Stromal cell of bone marrow (primary cell): ENCODE data around the gene SSBP2.
A peak's percentile ranks its signal among the peaks of the same experiment; 100 is the strongest.
"Not testable (repeated sequence)": the region's sequence is repeated elsewhere in the genome, so short reads cannot be mapped to it uniquely, and the experiment has no call there.

Experiments
- DNase-seq: peaks from one replicate; pipeline ENCODE4 v3.0.0-alpha.2; 2012; ENCODE audit warnings: low read depth

The SSBP2 gene

DNA sequence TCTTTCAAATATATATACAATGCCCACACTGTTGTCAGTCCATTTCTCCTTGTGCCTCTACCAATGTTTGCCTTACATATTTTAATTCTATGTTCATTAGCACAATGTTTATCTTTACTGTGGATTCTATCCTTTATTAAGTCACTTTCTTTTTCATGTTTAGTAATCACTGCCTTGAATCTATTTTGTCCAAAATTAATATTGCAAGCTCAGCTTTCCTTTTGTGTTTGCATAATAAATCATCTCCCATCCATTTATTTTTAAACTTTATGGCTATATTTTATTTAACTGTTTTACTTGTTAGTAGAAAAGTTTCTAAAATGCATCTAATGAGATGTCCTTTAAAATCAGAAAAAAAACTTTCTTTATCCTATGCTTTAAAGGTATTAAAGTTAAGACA, 230.1 kb downstream of the SSBP2 start:
- no peak for DNase-seq

GRCh38 chr5:81519217-81519905, 231.5 kb downstream of the SSBP2 start:
- DNase-seq: no peak

GRCh38 chr5:81517462-81517861, 233.4 kb downstream of the SSBP2 start:
- no peak for DNase-seq

GRCh38 chr5:81516091-81516490, 234.8 kb downstream of the SSBP2 start:
- DNase-seq: no peak

GRCh38 chr5:81513982-81514381, 236.9 kb downstream of the SSBP2 start:
- DNase-seq: no peak

GRCh38 chr5:81513473-81513872, 237.4 kb downstream of the SSBP2 start:
- no peak for DNase-seq

DNA sequence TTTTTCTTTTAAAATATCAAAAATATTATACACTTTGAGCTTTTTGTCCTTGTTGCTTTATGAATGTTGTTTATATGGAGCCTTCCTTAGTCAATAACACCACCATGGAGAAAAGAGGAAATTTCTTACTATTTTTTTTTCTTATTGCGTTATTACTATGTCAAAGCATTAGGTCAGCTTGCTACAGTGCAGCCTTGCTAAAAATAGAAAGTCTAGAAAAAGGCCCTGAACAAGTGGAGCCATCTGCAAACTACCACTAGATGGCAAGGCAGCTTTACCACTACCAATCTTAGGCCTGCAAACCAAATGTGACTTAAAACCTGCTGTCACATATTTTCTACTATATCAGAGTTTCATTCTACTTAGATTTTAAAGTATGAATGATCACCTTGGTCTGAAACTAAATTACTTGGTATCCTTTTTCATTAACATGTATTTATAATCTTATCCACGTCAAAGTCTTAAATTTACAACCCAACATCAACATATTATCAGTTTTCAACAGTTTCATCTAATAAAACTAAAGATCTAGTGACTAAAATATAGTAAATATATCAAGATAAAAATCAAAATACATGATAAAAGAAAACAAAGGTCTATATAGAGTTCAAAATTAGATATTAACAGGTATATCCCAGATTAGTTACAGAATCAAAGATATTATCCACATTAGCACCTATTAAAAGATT, 243.9 kb downstream of the SSBP2 start:
- DNase-seq: peak; percentile 82

DNA sequence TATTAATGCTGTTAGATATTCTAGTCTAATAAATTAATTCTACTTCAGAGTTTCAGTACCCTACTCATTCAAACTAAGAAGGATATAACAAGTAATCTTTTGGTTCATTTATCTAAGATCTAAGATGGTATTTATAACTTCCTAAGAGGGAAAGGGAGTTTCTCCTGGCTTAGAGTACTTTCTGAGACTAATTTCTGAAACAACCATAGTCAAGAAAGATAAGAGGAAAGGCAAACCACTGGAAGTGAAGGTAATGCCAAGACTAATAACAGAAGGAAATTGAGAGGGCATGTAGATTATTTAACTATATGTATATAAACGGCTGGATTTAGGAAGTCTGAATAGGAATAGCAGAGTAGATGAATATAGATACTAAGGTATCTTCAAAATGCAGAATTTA, 244.5 kb downstream of the SSBP2 start:
- no peak for DNase-seq

DNA sequence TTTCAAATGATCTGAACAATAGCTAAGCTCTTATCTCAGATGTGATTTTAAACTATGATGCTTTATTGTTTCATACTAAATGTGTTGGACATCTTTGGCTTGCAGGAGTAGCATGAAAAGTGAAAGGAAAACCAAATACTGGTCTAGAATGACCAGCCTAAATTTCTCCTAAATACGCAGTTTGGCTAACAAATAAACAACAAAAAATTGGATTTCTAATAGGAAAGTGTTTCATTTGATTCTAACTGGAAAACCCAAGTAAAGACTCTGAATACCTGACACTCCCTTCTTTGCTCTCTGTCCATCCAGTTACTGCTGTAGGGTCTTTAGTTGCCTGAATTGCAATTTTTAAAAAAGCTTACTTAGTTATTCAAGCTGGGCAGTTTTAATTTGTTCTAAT, 245.2 kb downstream of the SSBP2 start:
- DNase-seq: no peak

DNA sequence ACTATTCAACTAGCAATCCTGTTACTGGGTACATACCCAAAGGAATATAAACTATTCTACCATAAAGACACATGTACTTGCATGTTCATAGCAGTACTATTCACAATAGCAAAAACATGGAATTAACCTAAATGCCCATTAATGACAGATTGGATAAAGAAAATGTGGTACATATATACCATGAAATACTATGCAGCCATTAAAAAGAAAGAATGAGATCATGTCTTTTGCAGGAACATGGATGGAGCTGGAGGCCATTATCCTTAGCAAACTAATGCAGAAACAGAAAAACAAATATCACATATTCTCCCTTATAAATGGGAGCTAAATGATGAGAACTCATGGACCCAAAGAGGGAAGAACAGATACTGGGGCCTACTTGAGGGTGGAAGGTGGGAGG, 247.3 kb downstream of the SSBP2 start:
- DNase-seq: not testable (repeated sequence)

DNA sequence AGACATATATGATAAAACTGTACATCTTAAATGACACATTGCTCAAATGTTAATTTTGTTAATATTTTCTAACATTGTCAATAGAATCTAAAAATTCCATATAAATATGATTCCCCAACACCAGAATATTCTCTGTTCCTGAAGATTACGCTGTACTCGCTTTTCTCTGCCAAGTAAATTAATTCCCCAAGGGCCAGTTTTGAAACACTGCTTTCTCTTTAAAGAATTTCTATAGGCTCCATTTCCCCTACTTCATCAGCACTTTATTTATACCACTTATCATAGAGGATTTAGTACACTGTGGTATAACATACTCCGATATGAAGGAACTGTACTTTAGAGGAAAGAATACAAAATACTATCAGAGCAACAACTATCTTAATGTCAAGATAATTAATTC, 255.6 kb downstream of the SSBP2 start:
- no peak for DNase-seq

GRCh38 chr5:81488862-81489261, 262.0 kb downstream of the SSBP2 start:
- DNase-seq: no peak

DNA sequence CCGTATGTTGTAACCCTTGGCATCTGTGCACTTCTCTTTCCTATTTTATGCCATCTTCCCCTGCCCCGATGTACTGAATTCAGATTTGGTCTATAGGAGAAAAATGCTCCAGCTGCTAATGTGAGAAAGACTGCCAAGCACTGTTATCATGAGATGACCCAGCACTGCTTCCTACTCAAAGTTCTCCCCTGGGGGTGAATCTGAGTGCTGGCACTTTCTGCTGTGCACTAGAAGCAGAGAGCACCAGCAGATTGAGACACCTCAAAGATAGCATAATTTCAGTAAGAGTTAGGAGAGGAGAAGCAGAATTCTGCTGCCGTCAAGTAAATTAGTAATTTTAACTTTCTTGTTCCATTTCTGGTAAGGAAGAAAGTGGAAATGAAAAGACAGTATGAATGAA, 264.2 kb downstream of the SSBP2 start:
- no peak for DNase-seq

- no peak for DNase-seq
These were observed 268.3 kb downstream of the SSBP2 start for GRCh38 chr5:81482595-81482994.

- not testable (repeated sequence) for DNase-seq
These were observed 277.5 kb downstream of the SSBP2 start for GRCh38 chr5:81473395-81473794.

GRCh38 chr5:81469676-81470075, 281.2 kb downstream of the SSBP2 start:
- no peak for DNase-seq

GRCh38 chr5:81450940-81451339, 300.0 kb downstream of the SSBP2 start:
- peak; percentile 6 for DNase-seq

DNA sequence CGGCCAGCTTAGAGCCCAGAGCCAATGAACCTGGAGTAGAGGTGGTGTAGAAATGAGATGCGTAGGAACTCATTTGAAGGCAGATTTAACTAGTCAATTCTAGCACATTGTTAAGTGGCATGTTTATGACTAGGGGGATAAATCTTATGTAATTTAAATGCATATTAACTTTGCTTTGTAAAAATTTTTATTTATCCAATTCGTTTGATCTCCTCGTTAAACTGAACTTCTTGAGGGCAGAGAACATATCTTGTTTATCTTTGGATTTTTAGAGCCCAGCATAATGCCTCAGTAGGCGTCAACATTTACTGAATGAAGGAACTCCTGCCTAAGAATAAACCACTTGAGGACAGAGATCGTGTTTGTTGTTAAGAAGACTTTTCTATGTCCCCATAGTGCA, 315.9 kb downstream of the SSBP2 start:
- DNase-seq: no peak

DNA sequence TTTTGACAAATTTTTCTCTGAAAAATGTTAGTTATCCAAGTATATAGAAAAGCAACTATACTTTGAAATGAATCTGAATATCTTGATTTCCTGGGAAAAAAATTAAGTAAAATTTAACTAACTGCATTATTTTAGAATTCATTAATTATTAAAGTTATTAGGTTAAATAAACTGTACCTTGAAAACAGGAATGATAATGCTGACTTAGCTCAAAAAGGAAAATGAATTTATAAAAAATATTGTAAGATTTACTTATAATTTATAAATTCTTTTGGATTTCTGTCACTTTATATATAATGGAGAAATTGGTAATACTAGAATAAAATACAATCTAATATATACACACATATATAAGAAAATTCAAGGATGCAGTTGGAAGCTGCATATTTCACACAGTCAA, 320.9 kb downstream of the SSBP2 start:
- no peak for DNase-seq

DNA sequence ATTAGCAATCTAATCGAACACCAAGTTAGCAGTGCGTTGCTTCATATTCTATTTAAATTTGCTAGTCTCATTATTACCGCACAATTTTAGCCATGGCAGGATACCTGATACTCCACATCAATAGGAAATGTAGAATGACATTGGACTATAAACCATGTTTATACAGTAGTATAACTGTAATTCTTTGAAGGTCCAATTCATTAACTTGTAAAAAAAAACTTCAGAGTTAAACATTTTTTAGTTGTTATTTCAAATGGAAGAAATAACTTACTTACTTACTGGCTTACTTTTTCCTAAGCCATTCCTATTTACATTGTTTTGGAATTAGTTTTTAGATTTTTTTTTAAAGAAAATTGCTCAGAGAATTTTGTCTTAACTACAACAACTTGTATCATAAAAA, 321.5 kb downstream of the SSBP2 start:
- no peak for DNase-seq

DNA sequence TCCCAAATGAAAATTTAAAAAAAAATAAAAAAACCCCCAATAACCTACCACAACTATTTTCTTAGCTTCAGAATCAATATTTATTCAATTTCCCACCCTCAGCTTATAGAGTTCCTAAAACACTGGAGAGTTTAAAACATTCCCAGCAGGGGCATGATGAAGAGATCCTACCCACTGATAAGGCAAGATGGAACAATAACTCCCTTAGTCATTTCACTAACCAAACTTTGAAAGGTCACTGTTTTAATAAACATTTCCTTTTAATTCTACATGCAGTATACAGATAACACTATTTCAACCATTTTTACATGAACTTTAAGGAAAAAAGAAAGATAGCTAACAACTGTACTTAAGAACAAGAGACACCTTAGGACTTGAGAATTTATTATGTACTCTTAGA, 322.0 kb downstream of the SSBP2 start:
- DNase-seq: no peak

DNA sequence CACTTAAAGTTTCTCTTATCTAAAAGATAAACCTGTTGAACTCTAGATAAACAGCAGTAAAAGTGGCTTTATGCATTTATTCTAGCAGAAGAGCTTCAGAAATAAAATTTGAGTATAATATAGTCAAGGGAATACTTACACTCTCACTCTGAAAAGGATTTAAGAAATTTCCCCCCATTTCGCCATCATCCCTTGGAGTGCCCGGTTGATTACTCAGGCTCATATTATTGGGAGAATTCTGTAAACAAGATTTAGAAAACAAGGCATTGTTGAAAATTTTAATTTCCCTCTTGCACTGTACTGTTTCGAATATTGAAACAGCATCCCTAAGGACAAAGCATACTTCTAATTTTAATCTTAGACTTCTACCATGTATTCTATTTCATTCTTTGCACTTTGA, 322.5 kb downstream of the SSBP2 start:
- no peak for DNase-seq

DNA sequence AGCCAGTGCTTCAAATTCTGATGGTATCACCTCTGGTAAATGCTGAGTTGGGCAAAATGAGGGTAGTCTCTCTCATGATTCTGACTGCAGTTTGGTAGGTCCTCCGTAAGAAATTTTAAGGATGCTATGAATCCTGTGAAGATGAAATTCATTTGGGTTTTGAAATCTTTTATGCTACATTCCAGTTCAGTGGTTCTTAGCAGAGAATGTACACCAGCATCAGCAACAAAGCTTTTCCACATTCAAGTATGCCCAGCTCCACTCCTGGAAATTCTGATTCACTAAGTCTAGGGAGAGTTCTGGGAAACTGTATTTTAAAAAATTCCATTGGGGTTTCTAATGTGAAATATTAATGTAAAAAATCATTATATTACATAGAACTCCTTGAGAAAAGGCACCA, 323.3 kb downstream of the SSBP2 start:
- no peak for DNase-seq
